HG03378 (cell line): ENCODE results near the gene SNAPIN.

ENCODE experiments used
- ATAC-seq: cut with Tn5 transposase; IDR thresholded peaks from one replicate; pipeline ENCODE4 v1.9.1; 2021; ENCODE audit warnings: mild to moderate bottlenecking, moderate library complexity; ENCODE audit not compliant: unreplicated experiment

Gene SNAPIN

DNA sequence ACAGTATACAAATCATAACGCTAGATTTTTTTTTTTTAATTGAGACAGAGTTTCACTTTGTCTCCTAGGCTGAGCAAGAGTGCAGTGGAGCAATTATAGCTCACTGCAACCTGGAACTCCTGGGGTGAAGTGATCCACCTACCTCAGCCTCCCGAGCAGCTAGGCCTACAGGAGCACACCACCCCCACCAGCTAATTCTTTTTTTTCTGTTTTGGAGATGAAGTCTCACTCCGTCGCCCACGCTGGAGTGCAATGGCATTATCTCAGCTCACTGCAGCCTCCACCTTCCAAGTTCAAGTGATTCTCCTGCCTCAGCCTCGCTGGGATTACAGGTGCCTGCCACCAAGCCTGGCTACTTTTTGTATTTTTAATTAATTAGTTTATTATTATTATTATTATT lies 41.3 kb downstream of the SNAPIN start:
- ATAC-seq = no peak

DNA sequence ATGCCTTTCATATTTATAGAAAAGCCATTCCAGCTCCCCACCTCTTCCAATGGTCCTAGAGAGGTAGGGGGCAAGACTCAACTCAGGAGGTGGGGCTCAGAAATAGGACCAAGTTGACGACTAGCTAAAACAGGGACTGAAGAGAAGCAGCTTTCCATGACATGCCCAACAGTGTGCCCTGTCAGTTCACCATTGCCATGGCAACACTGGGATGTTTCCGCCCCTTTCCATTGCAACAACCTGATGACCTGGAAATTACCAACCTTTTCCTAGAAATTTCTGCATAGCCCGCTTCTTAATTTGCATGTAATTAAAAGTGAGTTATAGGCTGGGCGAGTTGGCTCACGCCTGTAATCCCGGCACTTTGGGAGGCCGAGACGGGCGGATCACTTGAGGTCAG lies 47.0 kb downstream of the SNAPIN start:
- ATAC-seq = no peak

DNA sequence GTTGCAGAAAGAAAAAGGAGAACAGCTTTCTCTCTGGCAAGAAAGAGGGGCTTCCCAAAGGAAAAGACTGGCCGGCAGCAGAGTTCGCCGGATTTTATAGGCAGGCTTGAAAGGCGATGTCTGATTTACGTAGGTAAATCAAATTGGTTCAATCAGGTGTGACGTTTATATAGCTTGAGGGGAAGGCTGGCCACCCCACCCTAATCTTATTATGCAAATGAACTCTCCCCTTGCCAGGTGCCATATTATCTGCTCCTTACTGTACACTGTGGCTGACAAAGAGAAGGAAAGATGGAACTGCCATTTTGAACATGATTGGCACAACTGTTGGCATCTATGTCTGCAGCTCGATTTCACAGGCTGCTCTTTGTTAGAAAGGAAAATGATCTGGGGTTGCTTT lies 52.5 kb downstream of the SNAPIN start:
- ATAC-seq = no peak
